Activated T-cell treated with anti-CD3 and anti-CD28 coated beads for 48 hours (primary cell): ENCODE measurements around the gene DTNB.

Experiments used
- DNase-seq: peaks from one replicate; pipeline ENCODE4 v3.0.0-alpha.2; 2020; ENCODE audit warnings: low read depth

DTNB gene

GRCh38 chr2:25386971-25387875 is 286.2 kb downstream of the DTNB start:
- no peak for DNase-seq

- no peak for DNase-seq
These were observed 287.5 kb downstream of the DTNB start for GRCh38 chr2:25385910-25386309.

GRCh38 chr2:25383806-25384205 is 289.6 kb downstream of the DTNB start:
- no peak for DNase-seq

GRCh38 chr2:25381502-25381901 is 291.9 kb downstream of the DTNB start:
- no peak for DNase-seq

GRCh38 chr2:25380586-25381375 is 292.6 kb downstream of the DTNB start:
- no peak for DNase-seq

- no peak for DNase-seq
These were observed 293.4 kb downstream of the DTNB start for GRCh38 chr2:25380023-25380422.

GRCh38 chr2:25379535-25379934 is 293.8 kb downstream of the DTNB start:
- DNase-seq = no peak

GRCh38 chr2:25378731-25379490 is 294.5 kb downstream of the DTNB start:
- no peak for DNase-seq

- DNase-seq = no peak
These were observed 295.5 kb downstream of the DTNB start for GRCh38 chr2:25377822-25378421.

GRCh38 chr2:25376750-25377621 is 296.4 kb downstream of the DTNB start:
- DNase-seq = peak; percentile 95

- no peak for DNase-seq
These were observed 297.3 kb downstream of the DTNB start for GRCh38 chr2:25375989-25376545.

- no peak for DNase-seq
These were observed 297.9 kb downstream of the DTNB start for GRCh38 chr2:25375371-25375988.

GRCh38 chr2:25374827-25375226 is 298.6 kb downstream of the DTNB start:
- DNase-seq = no peak

- no peak for DNase-seq
These were observed 299.0 kb downstream of the DTNB start for GRCh38 chr2:25374411-25374810.

GRCh38 chr2:25373269-25373981 is 300.0 kb downstream of the DTNB start:
- DNase-seq = no peak

GRCh38 chr2:25372405-25373268 is 300.7 kb downstream of the DTNB start:
- DNase-seq = no peak

- DNase-seq = no peak
These were observed 301.8 kb downstream of the DTNB start for GRCh38 chr2:25371253-25372241.
